Myocyte (in vitro differentiated cells): Measurements from ENCODE around the gene PKP2. TPM values are rescaled to one million over a fixed set of nuclear protein-coding genes. Genes with fewer than 3 reads are reported as not detected.
"Not testable (repeated sequence)": the region's sequence is repeated elsewhere in the genome, so short reads cannot be mapped to it uniquely, and the experiment has no call there.

Experiments
- DNase-seq: peaks from one replicate; pipeline ENCODE4 v3.0.0-alpha.2; 2012; ENCODE audit warnings: low read depth
- total RNA-seq: library from RNA; depleted of rRNA; stranded (reverse); fragments of >200 nt; gene quantifications from 2 replicates; pipeline ENCODE4 v1.2.3, GENCODE V29; 2014

Gene PKP2
- total RNA-seq, 1 donor from 2014 or later, result 60.0 TPM

DNA sequence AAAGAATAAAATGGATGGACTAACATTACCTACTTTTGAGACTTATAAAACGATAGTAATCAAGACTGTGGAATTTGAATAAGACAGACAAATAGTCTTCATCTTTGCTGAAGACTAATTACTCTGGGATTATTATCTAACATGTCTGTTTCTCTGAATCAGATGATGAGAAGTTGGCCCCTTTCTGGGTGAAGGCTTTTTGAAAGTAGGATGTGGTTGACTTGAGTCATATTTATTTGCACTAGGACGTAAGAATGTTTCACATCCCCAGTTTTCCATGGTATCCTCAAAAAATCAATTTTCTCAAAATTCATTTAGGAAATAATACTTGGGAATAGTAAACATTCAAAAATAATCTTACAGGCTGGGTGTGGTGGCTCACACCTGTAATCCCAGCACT is 31.8 kb downstream of the PKP2 start:
- DNase-seq, result no peak

DNA sequence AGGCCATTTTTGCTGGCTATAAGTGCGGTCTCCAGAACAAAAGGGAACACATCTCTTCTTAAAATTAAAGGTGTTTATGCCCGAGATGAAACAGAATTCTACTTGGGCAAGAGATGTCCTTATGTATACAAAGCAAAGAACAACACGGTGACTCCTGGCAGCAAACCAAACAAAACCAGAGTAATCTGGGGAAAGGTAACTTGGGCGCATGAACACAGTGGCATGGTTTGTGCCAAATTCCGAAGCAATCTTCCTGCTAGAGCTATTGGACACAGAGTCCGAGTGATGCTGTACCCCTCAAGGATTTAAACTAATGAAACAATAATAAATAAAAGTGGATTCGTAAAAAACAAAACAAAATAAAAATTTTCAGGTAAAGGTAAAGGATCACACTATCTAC is 33.4 kb downstream of the PKP2 start:
- DNase-seq, result no peak

DNA sequence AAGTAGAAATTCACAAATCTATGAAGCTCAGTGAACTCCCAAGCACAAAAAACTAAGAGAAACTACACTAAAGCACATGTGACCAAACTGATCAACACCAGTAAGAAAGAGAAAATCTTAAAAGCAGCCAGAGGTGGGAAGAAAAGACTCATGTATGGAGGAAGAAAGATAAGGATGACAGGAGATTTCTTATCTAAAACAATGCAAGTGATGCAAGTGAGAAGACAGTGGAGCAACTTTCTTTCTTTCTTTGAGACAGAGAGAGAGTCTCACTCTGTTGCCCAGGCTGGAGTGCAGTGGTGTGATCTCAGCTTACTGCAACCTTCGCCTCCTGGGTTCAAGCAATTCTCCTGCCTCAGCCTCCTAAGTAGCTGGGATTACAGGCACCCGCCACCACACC is 34.9 kb downstream of the PKP2 start:
- not testable (repeated sequence) for DNase-seq

DNA sequence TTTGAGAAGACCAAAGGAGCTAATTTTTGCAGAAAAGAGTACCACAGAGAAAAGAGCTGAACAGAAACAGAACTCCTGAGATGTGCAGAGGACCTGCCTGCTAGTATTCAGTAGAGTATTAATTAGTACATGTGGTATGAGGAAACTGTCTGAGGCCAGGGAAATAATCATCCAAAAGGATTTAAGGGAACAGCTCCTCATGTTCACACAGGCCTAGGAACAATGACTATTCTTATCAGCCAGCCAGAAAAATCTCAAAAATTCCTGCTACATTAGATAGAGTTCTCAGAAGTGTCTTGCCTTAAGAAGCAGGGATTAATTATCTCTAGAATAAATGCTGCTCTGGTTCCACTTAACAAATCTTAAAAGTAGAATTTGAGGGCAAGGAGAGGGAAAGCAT is 36.4 kb downstream of the PKP2 start:
- no peak for DNase-seq

DNA sequence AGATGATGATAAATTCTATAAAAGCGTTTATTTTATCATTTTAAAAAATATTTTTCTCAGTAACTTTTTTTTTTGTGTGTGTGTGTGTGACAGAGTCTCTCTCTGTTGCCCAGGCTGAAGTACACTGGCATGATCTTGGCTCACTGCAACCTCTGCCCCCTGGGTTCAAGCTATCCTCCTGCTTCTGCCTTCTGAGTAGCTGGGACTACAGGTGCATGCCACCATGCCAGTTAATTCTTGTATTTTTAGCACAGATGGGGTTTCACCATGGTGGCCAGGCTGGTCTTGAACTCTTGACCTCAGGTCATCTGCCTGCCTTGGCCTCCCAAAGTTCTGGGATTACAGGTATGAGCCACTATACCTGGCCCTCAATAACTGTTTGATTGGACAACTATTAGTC is 37.2 kb downstream of the PKP2 start:
- DNase-seq, result no peak

DNA sequence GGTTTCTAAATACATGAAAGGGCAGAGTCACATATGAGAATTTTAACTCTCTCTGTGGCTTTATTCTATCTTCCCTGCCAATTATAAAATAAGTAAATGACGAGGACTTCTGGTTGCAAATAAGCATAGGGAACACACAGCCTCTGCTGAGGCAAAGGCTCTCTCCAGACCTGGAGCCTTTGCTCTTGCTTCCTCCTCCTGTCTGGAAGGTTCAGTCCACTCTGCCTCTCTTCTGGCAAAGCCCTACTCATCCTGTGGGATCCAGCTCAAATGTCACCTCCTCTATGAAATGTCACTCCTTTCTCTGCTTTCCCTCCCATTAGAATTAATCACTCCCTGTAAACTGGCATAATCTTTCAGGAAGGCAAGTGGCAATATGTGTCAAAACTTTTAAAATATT is 41.9 kb downstream of the PKP2 start:
- DNase-seq, result no peak

DNA sequence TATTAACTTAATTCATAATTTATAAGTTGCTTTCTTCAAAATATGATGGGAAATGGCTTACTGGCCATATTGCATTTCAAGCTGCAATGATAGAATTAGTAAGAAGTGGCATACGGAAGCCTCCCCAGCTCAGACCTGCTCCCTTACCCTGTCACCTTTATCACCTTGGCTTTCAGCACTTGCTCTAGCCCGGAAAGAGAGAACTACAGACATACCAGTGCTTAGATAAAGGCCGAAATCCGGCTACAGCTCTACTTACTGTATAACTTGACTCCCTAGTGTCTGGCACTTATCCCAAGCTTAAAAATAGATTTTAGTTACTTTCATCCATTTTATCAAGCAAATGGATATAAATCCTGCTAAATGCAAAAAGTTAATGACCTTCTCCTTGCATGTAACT is 42.5 kb downstream of the PKP2 start:
- DNase-seq, result no peak

DNA sequence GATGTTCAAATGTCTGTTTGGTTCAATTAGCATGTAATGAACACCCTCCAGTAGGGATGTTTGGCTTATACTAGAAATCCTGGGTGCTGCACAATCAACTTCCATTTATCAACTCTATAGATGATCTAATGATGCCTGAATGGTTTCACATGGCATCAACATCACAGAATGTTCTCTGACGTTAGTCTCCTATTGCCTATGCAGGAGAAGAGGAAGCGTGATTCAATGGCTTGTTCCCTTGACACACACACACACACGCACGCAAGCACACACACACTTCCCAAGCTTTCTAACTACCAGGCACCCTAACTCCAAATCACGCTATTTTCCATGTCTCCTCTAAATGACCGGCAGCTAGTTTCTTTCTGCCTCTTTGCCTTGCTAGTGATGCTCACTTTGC is 49.3 kb downstream of the PKP2 start:
- no peak for DNase-seq

DNA sequence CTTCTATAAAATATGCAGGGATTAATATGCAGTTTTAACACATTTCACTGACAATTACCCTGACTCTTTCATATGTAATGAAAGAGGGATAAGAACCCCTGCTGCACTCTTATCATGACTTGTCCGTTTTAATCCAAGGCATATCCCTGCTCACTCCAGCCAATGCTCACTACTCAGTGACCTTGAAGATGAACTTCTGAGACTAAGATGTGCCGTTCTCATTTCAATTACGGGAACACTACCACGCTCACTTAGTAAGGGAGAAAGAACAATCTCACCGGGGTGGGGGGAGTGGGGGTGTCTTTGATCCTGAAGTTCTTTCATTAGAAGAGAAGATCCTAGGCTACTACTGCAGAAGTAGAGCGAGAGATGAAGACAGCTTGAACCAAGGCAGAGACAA is 50.5 kb downstream of the PKP2 start:
- DNase-seq, result no peak

DNA sequence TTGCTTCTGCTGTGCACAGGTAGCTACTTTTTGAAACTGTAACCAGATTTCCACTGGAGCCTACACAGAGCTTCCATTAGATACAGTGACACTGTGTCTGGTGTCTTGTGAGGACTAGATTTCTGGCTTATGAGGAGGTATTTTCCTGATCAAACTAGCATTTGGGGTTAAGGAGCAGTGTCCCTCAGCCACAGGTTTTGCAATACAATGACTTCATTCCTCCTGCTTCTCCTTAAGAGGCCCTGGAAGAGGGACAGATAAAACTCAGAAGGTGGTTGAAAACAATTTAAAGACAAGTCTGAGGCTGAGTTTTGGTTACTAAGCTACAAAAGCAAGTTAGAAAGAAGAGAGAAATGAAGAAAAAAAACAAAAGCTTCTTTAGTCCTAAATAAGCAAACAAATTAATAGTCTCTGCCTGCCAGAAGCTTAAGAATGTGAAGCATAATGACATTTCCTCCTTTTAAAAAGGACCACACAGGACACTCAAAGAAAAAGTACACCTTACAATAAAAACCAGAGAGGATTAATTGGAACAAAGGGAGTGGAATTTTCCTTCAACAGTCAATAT is 53.0 kb downstream of the PKP2 start:
- DNase-seq, result peak; percentile 24

DNA sequence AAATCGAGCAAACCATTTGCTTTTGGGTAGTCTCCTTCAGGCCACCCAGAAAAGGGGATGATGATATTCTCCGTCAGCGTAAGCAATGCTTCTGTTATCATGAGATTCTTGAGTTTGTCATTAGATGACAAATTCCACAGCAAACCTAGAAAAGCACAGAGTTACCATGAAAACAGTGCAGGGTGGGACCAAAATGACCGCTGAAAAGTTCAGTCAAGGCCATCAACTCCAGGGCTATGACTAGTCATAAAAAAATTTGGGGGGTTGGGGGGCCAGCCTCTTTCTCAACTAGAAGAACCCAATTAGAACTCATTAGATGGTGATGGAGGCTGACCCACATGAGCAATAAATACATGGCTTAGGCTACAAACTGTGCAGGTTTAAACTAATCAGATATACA is 55.5 kb downstream of the PKP2 start:
- no peak for DNase-seq

DNA sequence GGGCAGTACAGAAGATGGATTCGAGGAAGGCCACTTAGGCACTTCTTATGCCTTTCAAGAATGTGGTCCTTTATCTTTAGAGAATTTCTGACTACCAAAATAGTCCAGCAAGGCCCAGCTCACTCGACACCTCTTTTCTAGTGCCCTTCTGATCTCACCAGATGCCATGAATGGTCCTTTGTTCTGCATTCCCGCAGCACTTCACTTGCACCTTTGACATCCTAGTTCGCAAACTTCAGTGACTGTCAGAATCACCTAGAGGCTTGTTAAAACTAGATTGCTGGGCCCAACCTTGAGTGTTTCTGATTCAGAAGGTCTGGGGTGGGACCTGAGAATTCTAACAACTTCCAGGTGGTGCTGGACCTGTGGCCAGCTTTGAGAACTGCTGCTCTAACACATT is 56.7 kb downstream of the PKP2 start:
- no peak for DNase-seq

DNA sequence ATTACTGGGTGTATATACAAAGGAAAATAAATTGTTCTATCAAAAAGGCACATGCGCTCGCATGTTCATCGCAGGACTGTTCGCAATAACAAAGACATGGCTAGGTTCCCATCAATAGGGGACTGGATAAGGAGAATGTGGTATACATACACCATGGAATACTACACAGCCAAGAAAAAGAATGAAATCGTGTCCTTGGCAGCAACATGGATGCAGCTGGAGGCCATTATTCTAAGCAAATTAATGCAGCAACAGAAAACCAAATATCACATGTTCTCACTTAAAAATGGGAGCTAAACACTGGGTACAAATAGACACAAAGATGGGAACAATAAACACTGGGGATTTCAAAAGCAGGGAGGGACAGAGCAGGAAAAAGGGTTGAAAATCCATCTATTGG is 58.6 kb downstream of the PKP2 start:
- DNase-seq, result no peak

DNA sequence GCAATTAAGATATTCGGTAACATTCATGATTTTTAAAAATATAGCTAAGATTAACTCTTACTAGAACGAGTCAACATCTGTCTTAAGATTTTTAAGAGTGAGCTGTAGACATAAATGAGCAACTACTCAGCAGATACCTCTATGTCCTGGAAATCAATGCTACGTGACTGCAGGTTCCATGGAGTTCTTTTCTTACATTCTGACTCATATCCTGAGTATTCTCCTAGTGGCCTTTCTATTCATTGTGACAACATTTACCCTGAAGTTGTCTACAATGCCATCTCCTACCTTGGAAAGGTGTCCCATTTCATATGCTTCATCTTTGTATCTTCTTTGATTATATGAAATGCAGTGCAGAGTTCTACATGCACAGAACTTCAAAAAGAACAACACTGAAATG is 59.9 kb downstream of the PKP2 start:
- no peak for DNase-seq

DNA sequence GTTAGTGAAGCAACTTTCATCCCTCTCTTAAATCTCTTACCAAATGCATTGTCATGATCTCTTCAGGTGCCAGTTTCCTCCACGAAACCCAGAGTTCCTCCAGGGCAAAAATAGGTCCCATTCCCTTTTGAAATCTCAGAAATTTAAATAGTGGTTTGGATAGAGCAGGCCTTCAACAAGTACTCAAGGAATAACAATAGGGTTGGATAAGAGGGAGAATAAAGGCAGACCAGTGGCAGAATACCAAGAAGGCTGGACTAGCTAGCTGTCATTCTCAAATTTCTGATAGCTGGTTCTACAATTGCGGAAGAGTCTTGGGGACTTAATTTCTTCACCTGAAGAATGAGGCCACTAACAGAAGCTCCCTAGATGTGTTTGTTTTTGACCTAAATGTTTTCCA is 62.5 kb downstream of the PKP2 start:
- no peak for DNase-seq

DNA sequence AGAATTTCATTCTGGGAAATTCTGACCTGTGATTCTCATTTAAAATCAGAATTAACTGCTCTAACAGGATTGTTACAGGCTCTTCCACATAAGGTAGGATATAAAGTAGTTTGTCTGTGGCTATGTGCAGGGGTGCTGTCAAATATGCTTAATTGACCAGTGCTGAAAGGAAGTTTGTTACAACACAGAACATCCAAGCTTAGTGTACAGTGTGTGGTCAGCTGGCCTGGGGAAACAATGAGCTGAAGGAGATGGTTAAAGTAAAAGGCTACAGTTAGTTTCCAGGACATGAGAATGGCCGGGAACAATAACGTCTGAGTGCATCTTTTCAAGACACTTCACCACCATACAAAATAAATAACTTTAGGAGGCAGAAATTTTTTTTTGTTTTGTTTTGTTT is 68.0 kb downstream of the PKP2 start:
- DNase-seq, result peak; percentile 26

DNA sequence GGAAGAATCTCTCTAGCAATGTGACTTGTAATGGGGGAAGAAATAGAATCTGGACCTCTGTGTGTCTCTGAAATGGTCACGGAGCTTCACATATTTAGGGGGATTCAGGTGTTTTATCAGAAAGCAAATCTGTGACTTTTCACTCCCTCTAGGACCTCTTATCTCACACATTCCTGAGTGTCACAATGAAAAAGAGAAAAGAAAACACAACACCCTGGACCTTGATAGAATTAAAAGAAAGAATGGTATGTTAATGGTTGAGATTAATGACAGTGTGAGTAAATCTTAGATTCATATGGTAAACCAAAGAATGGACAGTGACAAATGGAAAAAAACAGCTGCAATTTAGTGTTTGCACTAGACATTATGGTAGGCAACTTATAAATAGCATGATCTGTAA is 68.5 kb downstream of the PKP2 start:
- peak; percentile 25 for DNase-seq

DNA sequence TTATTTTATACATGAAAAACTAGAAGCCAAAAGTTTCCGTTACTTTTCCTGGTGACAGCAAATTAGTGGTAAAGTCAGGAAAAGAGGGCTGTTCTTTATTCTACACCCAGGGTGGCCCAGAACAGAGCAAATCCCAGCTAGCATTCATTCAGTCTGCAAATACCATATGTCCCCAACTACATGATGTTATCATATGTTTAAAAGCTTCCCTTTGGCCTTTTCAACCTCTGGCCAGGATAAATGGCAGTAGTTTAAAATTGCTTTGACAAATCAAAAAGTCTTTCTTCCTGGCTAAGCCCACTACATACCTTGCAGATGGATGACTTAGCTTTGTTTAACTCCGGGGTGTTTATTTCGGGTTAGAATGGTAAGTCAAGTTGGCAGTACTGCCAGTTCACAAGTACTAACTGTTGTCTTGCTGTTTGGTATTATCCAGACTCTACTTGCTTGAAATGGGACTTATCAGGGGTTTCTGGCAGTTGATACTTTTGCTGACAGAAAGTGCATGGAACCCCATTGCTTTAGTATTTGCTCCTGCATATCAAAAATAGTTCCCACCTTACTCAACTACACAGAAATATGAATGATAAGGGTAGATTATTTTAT is 69.7 kb downstream of the PKP2 start:
- DNase-seq, result no peak

DNA sequence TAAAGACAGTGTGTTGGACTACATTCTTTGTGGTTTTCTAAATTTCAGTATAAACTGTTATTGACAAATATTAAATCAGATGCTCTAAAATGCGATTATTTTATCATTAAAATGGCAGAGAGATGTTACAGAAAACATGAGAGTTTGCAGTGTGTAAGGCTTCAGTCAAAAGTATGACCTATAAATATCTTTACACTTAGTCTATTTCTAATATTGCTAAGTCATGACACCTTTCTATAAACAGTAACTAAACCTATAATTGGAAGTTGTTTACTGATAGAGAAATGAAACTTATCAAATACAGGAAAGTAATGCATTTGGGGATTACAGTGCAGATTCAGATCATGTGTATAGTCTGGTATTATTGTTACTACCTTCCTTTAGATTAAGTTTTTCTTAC is 72.0 kb downstream of the PKP2 start:
- no peak for DNase-seq

DNA sequence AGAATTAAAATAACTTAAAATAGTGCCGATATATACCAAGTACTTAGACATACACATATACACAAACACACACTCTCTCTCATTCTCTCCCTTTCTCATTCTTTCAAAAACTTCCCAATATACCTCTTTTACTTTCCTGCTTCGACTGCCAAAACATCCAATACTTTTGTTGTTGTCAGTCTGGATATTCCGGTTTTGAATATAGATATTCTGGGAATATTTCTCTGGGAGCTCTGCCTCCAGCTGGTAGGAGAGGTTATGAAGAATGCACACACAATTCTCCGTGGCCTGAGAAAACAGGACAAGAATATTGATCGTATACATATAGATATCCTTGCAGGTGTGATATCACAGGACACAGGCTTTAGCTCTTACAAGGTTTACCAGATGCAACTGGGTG is 74.2 kb downstream of the PKP2 start:
- DNase-seq, result no peak

DNA sequence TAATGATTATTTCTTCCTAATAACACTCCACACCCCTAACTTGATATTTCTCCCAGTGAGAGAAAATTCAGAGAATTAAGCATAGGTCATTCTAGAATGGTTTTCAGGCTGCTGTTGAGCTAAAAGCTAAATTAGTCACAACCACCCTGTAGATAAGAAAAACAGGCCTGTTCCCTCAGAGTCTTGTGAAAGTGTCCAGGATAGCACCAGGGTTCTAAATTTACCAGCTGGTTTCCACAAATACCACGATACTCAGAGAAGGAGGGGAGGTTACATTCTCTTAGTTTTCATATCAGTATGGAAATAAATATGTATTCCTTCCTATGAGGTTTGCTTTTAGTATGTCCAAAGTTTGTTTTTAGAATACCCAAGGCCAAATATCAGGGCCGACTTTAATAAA is 74.9 kb downstream of the PKP2 start:
- DNase-seq, result peak; percentile 68

DNA sequence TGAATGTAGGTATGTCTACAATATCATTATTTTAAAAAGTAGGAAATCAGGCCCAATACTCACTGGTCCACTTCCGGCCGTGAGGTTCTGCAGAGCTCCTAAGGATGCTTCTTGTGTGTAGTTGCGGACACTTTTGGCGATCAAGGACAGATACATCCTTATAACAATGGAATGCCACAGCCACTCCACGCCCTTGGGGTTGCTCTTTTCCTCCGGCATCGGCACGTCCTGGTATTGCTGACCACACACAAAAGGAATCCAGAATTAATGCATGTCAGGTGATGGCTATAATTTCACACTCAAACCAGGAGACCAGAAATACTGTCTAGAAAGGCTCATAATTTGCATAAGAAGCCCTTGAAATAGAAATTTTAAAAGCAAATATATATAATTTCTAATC is 75.3 kb downstream of the PKP2 start:
- peak; percentile 80 for DNase-seq

DNA sequence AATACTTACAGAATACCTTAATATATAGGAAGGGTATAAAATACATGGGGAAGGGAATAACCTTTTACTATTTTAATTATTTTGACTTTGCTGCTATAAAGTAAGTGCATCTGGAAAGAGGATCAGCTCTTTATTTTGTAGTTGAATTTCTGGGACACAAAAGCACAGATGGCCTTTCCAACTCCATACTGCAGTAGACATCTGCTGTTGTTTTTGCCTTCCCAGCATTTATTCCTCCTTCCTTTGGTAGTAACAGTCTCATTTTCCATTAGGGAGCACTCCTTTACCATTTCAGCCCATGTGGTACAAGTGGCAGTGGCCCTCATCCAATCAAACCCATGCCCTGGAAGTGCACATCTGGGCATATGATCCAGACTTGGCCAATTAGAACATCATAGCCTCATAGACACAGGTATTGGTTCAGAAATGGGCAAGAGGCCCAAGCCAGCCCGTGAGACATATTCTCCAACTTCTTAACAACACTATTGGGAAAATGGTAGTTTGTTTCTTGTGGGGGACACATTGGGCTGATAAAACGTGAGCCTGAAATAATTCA is 76.1 kb downstream of the PKP2 start:
- DNase-seq, result no peak

DNA sequence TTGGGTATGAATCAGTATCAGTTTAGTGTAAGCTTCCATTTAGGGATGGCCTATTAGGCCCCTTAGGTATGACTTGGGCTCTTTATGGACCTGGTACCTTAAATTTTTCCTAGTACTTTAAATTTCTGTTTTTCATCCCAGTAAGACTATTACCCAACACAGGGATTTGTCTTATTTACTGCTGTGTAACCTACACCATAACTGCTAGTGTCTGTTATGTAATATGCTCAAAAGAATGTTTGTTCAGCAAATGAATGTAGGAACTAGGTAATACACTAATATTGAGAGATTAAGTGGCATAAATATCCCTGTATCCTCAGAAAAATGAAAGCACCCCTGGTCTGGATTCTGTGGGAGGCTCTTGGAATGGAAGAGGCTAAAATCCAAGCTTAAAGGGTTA is 77.2 kb downstream of the PKP2 start:
- no peak for DNase-seq
